Stimulated activated CD8-positive, alpha-beta memory T cell treated with anti-CD3 and anti-CD28 coated beads, Interleukin-15, amount 100 ng/mL, for 24 hours (primary cell): ENCODE results near the gene OSBP.
A peak's percentile ranks its signal among the peaks of the same experiment; 100 is the strongest.
"Not testable (repeated sequence)": the region's sequence is repeated elsewhere in the genome, so short reads cannot be mapped to it uniquely, and the experiment has no call there.

Experiments
- DNase-seq: peaks from one replicate; pipeline ENCODE4 v3.0.0-alpha.2; 2020; ENCODE audit warnings: low read depth

The OSBP gene

DNA sequence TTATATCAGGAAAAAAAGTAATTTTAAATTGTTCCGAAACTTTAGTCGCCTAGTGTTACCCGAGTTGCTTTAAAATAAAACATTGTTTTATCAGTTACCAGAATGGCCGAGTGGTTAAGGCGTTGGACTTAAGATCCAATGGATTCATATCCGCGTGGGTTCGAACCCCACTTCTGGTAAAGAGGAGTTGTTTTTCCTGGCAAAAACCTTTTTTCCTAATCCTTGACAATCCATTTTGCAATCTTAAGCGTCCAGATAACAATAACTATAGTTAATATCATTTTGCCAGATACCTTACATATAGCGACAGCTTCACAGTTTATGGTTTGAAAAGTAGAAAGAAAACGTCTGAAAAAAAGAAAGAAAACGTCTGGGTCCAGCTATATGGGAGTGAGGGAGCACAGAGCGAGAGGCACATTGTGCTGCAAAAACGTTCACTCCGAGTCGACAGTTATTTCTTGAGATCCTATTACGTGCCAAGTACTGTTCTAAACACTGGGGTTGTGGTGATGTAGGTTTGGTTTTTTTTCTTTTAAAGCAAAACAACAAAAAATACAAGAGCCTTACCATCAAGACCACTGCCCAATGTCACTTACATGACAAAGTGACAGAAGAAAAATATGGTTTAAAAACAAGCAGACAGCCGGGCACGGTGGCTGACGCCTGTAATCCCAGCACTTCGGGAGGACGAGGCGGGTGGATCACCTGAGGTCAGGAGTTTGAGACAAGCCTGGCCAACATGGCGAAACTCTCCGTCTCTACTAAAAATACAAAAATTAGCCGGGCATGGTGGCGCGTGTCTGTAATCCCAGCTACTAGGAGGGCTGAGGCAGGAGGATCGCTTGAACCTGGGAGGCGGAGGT is 63.7 kb downstream of the OSBP start:
- DNase-seq, result no peak

DNA sequence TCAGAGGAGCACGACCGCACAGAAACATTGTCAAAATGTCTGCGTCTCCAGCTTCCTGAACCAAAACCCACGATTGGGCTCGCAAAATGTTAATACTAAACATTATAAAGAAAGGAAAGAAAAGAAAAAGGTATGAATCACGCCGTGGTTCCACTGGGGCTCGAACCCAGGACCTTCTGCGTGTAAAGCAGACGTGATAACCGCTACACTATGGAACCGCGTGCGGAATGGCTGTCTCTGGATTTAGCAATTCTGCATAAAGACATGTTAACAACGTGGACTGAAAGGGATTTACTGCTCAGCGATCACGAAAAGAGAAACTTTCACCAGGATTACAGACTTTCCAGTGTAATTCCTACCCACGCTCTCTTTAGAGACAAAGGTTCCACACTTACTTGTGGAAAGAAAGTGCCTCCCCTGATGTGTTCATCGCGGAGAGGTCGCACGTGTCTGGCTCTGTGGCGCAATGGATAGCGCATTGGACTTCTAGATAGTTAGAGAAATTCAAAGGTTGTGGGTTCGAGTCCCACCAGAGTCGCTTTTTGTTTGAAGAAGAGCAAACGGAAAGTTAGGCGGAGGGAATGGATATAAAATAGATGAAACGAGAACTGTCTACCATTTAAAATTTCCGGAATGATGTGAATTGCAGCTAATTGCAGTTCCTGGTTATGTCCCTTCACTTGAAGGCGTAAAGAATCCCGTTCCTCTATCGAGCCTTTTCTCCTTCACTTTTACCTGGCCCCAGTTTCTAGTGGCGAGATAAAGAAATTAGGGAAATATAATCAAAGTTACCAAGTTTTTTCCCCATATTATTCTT is 64.5 kb downstream of the OSBP start:
- DNase-seq, result peak; percentile 60

DNA sequence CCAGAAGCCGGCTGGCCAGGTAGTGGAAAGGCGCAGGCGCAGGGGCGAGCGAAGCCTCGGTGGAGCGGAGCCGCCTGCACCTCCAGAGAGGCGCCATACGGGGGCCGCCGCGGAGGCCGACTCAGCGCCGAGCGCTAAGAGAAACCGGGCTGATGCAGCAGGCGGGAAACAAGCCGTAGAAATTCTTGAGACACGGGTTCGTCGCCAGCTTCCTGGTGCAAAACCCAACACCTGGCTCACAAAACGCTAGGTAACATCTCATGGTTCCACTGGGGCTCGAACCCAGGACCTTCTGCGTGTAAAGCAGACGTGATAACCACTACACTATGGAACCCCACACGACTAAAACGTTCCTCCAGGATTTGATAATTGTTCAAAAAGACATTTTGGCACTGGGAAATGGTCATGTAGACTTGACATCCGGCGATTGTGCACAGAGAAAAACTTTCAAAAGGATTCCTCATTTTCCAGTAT is 65.2 kb downstream of the OSBP start:
- peak; percentile 68 for DNase-seq

DNA sequence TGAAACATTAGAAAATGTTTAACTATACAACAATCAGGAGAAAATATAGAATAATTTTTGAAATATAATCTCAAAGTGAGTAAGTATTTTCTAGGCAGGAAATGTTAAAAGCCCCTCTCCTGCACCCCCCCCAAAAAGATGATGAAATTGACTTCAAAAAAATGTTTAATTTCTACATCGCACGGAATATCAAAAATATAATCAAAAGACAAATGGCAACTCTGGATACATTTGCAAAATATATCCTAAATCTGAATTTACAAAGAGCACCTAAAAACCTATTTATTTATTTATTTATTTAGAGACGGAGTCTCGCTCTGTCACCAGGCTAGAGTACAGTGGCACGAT is 67.3 kb downstream of the OSBP start:
- no peak for DNase-seq

DNA sequence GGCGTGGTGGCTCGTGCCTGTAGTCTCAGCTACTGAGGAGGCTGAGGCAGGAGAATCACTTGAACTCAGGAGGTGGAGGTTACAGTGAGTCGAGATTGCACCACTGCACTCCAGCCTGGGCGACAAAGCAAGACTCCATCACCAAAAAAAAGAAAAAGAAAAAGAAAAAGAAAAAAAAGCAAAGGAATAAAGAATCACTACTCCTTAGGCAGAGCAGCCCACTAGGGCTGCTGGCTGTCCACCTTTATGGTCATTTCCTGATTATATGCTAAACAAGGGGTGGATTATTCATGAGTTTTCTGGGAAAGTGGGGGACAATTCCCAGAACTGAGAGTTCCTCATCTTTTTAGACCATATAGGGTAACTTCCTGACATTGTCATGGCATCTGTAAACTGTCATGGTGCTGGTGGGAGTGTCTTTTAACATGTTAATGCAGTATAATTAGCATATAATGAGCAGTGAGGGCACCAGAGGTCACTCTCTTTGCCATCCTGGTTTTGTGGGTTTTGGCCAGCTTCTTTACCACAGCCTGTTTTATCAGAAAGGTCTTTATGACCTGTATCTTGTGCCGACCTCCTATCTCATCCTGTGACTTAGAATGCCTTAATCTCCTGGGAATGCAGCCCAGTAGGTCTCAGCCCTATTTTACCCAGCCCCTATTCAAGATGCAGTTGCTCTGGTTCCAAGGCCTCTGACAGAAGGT is 67.8 kb downstream of the OSBP start:
- not testable (repeated sequence) for DNase-seq

DNA sequence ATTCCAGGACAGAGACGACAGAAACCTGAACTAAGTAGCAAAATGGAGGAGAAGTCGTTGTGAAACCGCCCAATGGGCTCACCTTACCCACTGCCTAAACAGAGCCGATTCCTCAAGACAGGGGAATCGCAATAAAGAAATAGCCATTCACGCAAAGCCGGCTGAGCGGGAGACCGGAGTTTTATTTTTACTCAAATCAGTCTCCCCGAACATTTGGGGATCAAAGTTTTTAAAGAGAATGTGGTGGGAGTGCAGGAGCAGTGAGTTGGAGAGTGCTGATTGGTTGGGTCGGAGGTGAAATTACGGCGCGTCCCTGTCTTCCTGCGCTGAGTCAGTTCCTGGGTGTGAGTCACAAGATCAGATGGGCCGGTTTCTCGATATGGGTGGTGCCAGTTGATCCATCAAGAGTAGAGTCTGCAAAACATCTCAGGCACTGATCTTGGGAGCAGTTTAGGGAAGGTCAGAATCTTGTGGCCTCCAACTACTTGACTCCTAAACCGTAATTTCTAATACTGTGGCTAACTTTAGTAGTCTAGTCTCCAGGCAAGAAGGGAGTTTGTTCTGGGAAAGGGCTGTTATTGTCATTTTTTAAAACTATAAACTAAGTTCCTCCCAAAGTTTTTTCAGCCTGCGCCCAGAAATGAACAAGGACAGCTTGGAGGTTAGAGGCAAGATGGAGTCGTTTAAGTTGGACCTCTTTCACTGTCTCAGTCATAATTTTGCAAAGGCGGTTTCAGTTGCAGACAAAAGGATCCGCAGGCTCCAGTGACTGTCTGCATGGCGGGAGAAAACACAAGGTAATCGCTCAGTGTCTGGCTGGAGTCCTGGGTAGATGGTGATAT is 70.2 kb downstream of the OSBP start:
- no peak for DNase-seq

DNA sequence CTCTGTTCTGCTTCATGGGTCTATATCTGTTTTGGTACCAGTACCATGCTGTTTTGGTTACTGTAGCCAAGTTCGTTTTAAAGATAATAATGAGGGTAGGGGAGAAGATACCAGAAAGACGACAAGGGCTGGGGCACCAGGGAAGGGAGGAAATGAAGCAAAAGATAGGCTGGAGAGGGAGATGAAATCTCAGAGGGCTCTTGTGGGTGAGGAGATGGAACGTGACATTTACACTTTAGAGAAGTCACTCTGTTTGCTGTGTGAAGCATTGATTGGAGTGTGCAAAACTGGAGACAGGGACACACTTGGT is 70.8 kb downstream of the OSBP start:
- no peak for DNase-seq

DNA sequence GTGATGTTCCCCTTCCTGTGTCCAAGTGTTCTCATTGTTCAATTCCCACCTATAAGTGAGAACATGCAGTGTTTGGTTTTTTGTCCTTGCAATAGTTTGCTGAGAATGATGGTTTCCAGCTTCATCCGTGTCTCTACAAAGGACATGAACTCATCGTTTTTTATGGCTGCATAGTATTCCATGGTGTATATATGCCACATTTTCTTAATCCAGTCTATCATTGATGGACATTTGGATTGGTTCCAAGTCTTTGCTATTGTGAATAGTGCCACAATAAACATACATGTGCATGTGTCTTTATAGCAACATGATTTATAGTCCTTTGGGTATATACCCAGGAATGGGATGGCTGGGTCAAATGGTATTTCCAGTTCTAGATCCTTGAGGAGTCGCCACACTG is 71.9 kb downstream of the OSBP start:
- DNase-seq, result not testable (repeated sequence)

DNA sequence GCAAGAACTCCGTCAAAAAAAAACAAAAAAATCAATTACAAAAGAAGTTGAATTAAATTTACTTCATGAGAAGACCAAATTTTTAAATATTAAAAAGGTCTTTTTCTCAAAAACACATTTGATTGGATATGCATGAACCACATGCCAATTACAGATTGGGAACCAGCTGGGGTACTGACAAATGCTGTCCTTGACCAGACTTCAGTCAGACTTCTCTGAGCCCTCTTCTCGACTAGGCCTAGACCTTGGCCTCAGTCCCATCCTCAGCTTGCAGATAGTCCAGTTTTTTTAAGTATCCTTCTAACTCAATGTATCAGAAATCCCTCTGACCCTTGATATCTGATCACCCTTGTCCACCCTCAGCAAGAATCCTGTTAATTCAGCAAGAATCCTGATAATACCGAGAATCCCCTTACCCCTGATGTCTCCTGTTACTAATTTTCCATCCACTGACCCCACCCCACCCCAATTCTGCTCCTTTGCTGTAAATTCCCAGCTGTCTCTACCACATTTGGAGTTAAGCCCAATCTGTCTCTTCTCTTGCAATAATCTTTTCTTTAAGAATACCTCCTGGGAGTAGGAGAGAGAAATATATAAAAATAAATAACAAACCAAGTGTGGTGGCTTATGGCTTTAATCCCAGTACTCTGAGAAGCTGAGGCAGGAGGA is 73.3 kb downstream of the OSBP start:
- no peak for DNase-seq

DNA sequence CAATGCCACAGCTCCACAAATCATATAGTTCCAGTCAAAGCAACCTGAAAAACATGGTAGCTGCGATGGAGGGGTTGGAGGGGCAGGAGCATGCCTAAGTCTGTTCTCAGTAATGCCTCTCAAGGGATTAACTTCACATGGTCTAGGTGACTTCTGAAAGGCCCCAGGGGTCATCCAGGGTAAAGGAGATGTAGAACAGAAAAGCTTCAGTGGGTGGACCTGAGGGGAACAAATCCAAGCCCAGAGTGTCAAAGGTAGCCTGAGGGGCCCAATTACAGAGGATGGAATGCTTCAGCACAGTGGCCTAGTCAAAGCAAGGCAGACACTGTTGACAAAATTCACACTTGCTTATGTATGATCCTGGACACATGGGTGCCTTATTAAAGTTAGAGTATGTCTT is 80.9 kb downstream of the OSBP start:
- DNase-seq, result no peak

DNA sequence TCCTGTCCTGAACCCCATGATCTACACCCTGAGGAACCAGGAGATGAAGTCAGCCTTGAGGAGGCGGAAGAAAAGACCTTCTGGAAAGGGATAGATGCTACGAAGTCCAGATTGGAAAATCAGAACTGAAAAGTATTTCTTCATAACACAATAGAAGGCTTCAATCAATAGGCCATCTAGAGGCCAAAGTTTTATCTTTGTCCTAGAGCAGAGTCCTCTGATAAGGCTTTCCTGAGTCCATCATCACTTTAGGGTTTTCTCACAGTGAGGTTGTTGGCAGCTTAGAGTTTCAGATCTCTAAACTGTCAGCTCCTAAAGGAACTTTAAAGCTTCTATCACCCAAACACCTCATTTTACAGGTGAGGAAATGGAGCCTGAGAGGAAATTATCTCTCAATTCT is 83.0 kb downstream of the OSBP start:
- no peak for DNase-seq

DNA sequence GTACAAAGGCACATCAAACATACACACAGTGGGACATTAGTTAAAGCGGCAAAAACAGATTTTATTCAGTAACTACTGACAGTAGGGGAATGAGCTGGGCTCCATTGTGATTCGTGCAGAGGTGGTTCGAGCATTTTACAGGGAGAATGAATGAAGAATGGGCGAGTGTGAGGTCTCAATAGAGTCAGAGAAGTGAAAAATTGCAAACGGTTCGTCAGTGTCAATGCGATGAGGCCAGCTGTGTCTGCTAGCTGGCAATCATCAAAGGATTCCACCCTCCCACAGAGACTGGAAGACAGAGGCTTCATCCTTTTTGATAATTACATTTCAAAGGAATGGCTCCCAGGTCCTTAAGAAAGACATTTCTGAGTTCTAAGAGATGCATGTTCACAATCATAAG is 86.9 kb downstream of the OSBP start:
- DNase-seq, result no peak
